Lung (tissue), 12 donors: ENCODE measurements around the gene PFDN1. TPM values are rescaled to one million over a fixed set of nuclear protein-coding genes. Genes with fewer than 3 reads are reported as not detected.

Experiments
- ATAC-seq: fragments of 200-7000 bp; cut with Tn5 transposase; one replicate; pipeline ENCODE4 v1.9.1; 2020; ENCODE audit warnings: moderate number of reproducible peaks; ENCODE audit not compliant: insufficient read depth, low FRiP score
- DNase-seq, 3 donors: peaks; one replicate each; pipeline ENCODE4 v3.0.0-alpha.2; 2013 to 2017
- H3K27ac ChIP-seq, 2 donors: one replicate each; pipeline ENCODE4 v1.5.1; 2013; ENCODE audit warnings: mild to moderate bottlenecking in 2 of 2, moderate library complexity in 2 of 2, control low read depth in 1 of 2, inconsistent platforms in 1 of 2, low read depth in 1 of 2, low read length in 1 of 2
- H3K27me3 ChIP-seq, 3 donors: one replicate each; pipeline ENCODE4 v1.5.1; 2013; ENCODE audit warnings: low read length in 2 of 3; ENCODE audit not compliant: control insufficient read depth in 3 of 3, insufficient read depth in 3 of 3
- H3K36me3 ChIP-seq, 4 donors: one replicate each; pipeline ENCODE4 v1.5.1; 2013; ENCODE audit warnings: low read length in 4 of 4, mild to moderate bottlenecking in 1 of 4, moderate library complexity in 1 of 4; ENCODE audit not compliant: control insufficient read depth in 4 of 4, insufficient read depth in 4 of 4
- H3K4me1 ChIP-seq, 5 donors: one replicate each; pipeline ENCODE4 v1.5.1; 2013; ENCODE audit warnings: low read length in 5 of 5, mild to moderate bottlenecking in 2 of 5, moderate library complexity in 1 of 5; ENCODE audit not compliant: control insufficient read depth in 5 of 5, insufficient read depth in 5 of 5
- H3K4me3 ChIP-seq: one replicate; pipeline ENCODE4 v1.5.1; 2013; ENCODE audit warnings: mild to moderate bottlenecking, control low read depth, moderate library complexity
- H3K9ac ChIP-seq, 2 donors: one replicate each; pipeline ENCODE4 v1.5.1; 2013; ENCODE audit warnings: low read length in 2 of 2, control low read depth in 1 of 2; ENCODE audit not compliant: insufficient read depth in 1 of 2
- H3K9me3 ChIP-seq, 4 donors: one replicate each; pipeline ENCODE4 v1.5.1; 2013; ENCODE audit warnings: low read length in 3 of 4, mild to moderate bottlenecking in 1 of 4, moderate library complexity in 1 of 4; ENCODE audit not compliant: control insufficient read depth in 4 of 4, insufficient read depth in 3 of 4
- WGBS, 2 donors: extraction: QIAGEN DNeasy Blood & Tissue Kit; methylation state at CpG; one replicate each; pipeline ENCODE4 v1.1.7; 2013; 5-methylcytosine and 5-hydroxymethylcytosine counted together
- polyA plus RNA-seq, 2 donors: library from polyadenylated mRNA; stranded (reverse); fragments of 200-250 nt; gene quantifications; one replicate each; pipeline ENCODE4 v1.2.1, GENCODE V29; 2013
- total RNA-seq, 2 donors: library from RNA; depleted of rRNA in 1 of 2; stranded (reverse); fragments of >200 nt in 1 of 2; gene quantifications; one replicate each; pipeline ENCODE4 v1.2.1, GENCODE V29; 2014 to 2021
- TF ChIP-seq, protein P1 (sequence below): IDR thresholded peaks from 2 replicates; pipeline ENCODE4 v1.5.1; 2012; ENCODE audit warnings: mild to moderate bottlenecking; ENCODE audit errors: control extremely low read depth, extremely low read depth
- donor health status: control.
- donor health status: control.
- donor health status: Bipolar disorder and iron deficiency.
- donor health status: healthy.
- donor health status: DM: yes; HTN: yes; CAD: no.

Gene PFDN1
- total and polyA plus RNA-seq, 4 donors, result 42.0 to 108 (median 51.6) TPM

DNA sequence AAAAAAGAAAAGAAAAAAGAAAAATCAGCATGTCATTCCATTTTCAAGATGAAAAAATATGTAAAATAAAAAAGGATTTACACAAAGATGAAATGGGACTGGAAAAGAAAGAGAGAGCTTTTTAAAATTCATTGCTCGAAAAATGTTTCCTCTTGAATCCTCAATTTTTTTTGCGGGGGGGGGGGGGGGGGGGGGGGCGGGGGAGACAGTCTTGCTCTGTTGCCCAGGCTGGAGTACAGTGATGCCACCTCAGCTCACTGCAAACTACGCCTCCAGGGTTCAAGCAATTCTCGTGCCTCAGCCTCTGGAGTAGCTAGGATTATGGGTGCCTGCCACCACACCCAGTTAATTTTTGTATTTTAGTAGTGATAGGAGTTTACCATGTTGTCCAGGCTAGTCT, 16.5 kb downstream of the PFDN1 start:
- ATAC-seq (no peak), DNase-seq (no peak)
- H3K9me3 ChIP-seq, result no peaks in the 10 kb centered on the region
- no peaks in the 10 kb centered on the region for H3K36me3 ChIP-seq
- WGBS, 2 donors, result 89 to 96% methylated on average over 5 of the region's 5 CpGs
- TF ChIP-seq, protein P1, sequence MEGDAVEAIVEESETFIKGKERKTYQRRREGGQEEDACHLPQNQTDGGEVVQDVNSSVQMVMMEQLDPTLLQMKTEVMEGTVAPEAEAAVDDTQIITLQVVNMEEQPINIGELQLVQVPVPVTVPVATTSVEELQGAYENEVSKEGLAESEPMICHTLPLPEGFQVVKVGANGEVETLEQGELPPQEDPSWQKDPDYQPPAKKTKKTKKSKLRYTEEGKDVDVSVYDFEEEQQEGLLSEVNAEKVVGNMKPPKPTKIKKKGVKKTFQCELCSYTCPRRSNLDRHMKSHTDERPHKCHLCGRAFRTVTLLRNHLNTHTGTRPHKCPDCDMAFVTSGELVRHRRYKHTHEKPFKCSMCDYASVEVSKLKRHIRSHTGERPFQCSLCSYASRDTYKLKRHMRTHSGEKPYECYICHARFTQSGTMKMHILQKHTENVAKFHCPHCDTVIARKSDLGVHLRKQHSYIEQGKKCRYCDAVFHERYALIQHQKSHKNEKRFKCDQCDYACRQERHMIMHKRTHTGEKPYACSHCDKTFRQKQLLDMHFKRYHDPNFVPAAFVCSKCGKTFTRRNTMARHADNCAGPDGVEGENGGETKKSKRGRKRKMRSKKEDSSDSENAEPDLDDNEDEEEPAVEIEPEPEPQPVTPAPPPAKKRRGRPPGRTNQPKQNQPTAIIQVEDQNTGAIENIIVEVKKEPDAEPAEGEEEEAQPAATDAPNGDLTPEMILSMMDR, result no peak
- H3K27ac ChIP-seq, result no peak overlapping the region
- no peak overlapping the region for H3K4me3 ChIP-seq
- no peaks in the 10 kb centered on the region for H3K27me3 ChIP-seq
- peaks cover 0 to 17% (median 0%) of the 10 kb centered on the region in 5 donors for H3K4me1 ChIP-seq
- H3K9ac ChIP-seq, result no peak overlapping the region

DNA sequence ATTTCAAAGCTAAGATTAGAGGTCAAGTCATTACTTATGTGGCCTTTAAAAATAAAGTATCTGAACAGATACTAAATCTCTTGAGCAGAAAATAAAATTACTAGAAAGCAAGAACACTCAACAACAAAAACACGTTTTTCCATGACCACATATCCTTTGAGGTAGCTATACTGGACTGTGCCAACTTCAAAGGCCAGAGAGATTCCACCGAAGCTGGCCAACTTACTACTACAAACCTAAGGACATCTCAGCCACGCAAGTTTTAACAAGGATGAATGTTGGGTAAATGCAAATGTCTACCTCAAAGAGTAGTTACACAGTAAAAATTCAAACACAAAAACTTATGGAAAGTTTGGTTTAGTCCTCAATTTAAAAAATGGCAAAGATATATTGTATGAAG, 18.9 kb downstream of the PFDN1 start:
- no peaks in the 10 kb centered on the region for H3K9me3 ChIP-seq
- no peak overlapping the region for H3K9ac ChIP-seq
- TF ChIP-seq, protein P1, result no peak
- ATAC-seq (no peak), DNase-seq (no peak)
- no peak overlapping the region for H3K4me3 ChIP-seq
- H3K27ac ChIP-seq, result no peak overlapping the region
- peaks cover 0 to 5% (median 0%) of the 10 kb centered on the region in 4 donors for H3K36me3 ChIP-seq
- no peaks in the 10 kb centered on the region for H3K27me3 ChIP-seq
- WGBS, 2 donors, result 86 to 90% methylated on average over 3 of the region's 3 CpGs
- peaks cover 0 to 11% (median 0%) of the 10 kb centered on the region in 5 donors for H3K4me1 ChIP-seq

DNA sequence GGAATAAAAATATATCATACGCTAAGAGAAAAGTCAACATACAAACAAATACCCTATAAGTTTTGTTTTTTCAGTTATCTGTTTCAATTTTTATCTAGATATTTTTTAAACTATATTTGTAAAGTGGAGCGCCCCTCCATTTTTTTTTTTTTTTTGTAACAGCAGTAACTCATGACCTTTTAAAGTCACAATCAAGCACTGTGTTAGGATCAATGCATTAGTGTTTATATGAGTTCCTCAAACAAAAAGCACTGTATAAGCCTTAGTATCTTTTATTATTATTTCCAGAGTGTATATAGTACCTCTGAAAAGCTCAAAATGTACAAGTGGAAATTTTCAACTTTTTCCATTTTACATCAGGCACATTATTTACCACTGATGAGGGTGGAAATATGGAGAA, 20.6 kb downstream of the PFDN1 start:
- ATAC-seq (no peak), DNase-seq (no peak)
- no peak overlapping the region for H3K9ac ChIP-seq
- no peaks in the 10 kb centered on the region for H3K9me3 ChIP-seq
- no peak overlapping the region for H3K27ac ChIP-seq
- H3K4me1 ChIP-seq, result peaks cover 0 to 8% (median 0%) of the 10 kb centered on the region in 5 donors
- H3K36me3 ChIP-seq, result peaks cover 0 to 5% (median under 1%) of the 10 kb centered on the region in 4 donors
- no peak overlapping the region for H3K4me3 ChIP-seq
- 97 to 100% methylated on average over 2 of the region's 2 CpGs for WGBS, 2 donors
- H3K27me3 ChIP-seq, result no peaks in the 10 kb centered on the region
- TF ChIP-seq, protein P1, result no peak

DNA sequence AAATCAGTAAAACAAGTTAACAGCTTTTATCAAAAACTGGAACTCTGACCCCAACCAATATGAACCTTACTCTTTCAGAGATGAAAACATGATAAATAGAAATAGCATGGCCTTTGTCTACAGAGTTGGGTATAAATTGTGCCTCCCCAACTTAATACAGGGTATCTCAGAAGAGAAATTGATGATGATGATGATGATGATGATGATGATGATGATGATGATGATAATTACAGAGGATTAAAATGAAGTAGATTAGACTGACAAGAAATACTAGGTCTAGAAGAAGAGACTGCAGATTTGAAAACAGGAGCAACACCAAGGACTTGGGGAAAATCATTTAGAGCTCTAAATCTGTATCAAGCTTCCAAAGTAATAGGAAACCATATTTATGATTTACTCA, 27.1 kb downstream of the PFDN1 start:
- peaks cover 0 to 12% (median 0%) of the 10 kb centered on the region in 5 donors for H3K4me1 ChIP-seq
- H3K36me3 ChIP-seq, result peaks cover 0 to 5% (median under 1%) of the 10 kb centered on the region in 4 donors
- H3K9me3 ChIP-seq, result no peaks in the 10 kb centered on the region
- no peak for DNase-seq
- TF ChIP-seq, protein P1, result no peak
- no peaks in the 10 kb centered on the region for H3K27me3 ChIP-seq
- no peak overlapping the region for H3K9ac ChIP-seq
- no peak overlapping the region for H3K4me3 ChIP-seq
- H3K27ac ChIP-seq, result no peak overlapping the region
- no peak for ATAC-seq
